GM12891 (cell line): ENCODE measurements around the gene ZBTB20.

Experiments used
- DNase-seq: peaks from one replicate; pipeline ENCODE4 v3.0.0; 2011; ENCODE audit warnings: low spot score; ENCODE audit not compliant: insufficient read length
- FAIRE-seq: peaks from 2 replicates; lab custom pipeline; 2011; peaks lifted over from hg19 to GRCh38; lab: Jason Lieb, UNC
- PAX5 ChIP-seq: IDR thresholded peaks from 2 replicates; pipeline ENCODE4 v1.6.1; 2011; ENCODE audit warnings: low read length, moderate library complexity, mild to moderate bottlenecking; ENCODE audit not compliant: insufficient read depth, severe bottlenecking
- POLR2A ChIP-seq: IDR thresholded peaks from 2 replicates; pipeline ENCODE4 v1.6.1; 2011; ENCODE audit warnings: low read depth, low read length, control low read depth
- POLR2AphosphoS5 ChIP-seq: IDR thresholded peaks from 2 replicates; pipeline ENCODE4 v1.6.1; 2011; ENCODE audit warnings: low read depth, low read length, control low read depth
- POU2F2 ChIP-seq: IDR thresholded peaks from 2 replicates; pipeline ENCODE4 v1.6.1; 2011; ENCODE audit warnings: low read depth, mild to moderate bottlenecking, control low read depth, low read length, moderate library complexity
- SPI1 ChIP-seq: IDR thresholded peaks from 2 replicates; pipeline ENCODE4 v1.6.1; 2011; ENCODE audit warnings: low read depth, low read length, control low read depth
- TAF1 ChIP-seq: IDR thresholded peaks from 2 replicates; pipeline ENCODE4 v1.6.1; 2011; ENCODE audit warnings: low read depth, low read length, control low read depth

Gene ZBTB20

GRCh38 chr3:114295946-114296345, 851.1 kb downstream of the ZBTB20 start:
- DNase-seq: no peak
- no peak for FAIRE-seq
- TF ChIP-seq PAX5: no peak
- TF ChIP-seq POLR2AphosphoS5: no peak
- no peak for TF ChIP-seq SPI1
- TF ChIP-seq POU2F2: no peak
- TF ChIP-seq TAF1: no peak
- TF ChIP-seq POLR2A: no peak

GRCh38 chr3:114294940-114295480, 852.1 kb downstream of the ZBTB20 start:
- FAIRE-seq (peak; percentile 43), DNase-seq (no peak)
- TF ChIP-seq SPI1: no peak
- TF ChIP-seq POLR2A: no peak
- TF ChIP-seq TAF1: no peak
- no peak for TF ChIP-seq POU2F2
- TF ChIP-seq PAX5: no peak
- no peak for TF ChIP-seq POLR2AphosphoS5

- no peak for DNase-seq
- FAIRE-seq: peak; percentile 81
- peak; percentile 45; the same call in 1 of the 2 replicates for TF ChIP-seq TAF1
- 0 out of 2 replicates have a peak, but pooled peaks have one; percentile 40 for TF ChIP-seq POLR2AphosphoS5
- TF ChIP-seq PAX5: no peak
- TF ChIP-seq SPI1: no peak
Observed at GRCh38 chr3:114293838-114294535, 853.1 kb downstream of the ZBTB20 start, which contains the start of gene TIGIT. TIGIT (plus strand) TSS chr3:114294028; CDS start chr3:114294062, 34 bp downstream.

- DNase-seq (peak; percentile 63), FAIRE-seq (peak; percentile 90)
Observed at GRCh38 chr3:114290911-114291901, 855.9 kb downstream of the ZBTB20 start.

GRCh38 chr3:114286266-114286665, 860.8 kb downstream of the ZBTB20 start:
- no peak for DNase-seq
- TF ChIP-seq POLR2A (no peak), PAX5 (no peak)
- FAIRE-seq: no peak

More at GRCh38 chr3:114290911-114291901, 855.9 kb downstream of the ZBTB20 start:
- no peak for TF ChIP-seq TAF1
- peak; percentile 62 for TF ChIP-seq PAX5
- TF ChIP-seq SPI1: peak; percentile 58; the same call in 1 of the 2 replicates

GRCh38 chr3:114285648-114286230, 861.3 kb downstream of the ZBTB20 start:
- no peak for DNase-seq
- FAIRE-seq: no peak
- TF ChIP-seq TAF1 (no peak), POLR2AphosphoS5 (no peak), POU2F2 (no peak), SPI1 (no peak), PAX5 (no peak), POLR2A (no peak)

GRCh38 chr3:114284644-114285043, 862.4 kb downstream of the ZBTB20 start:
- no peak for FAIRE-seq
- DNase-seq: no peak
- TF ChIP-seq PAX5: no peak
- TF ChIP-seq POU2F2: no peak
- TF ChIP-seq POLR2A: no peak
- no peak for TF ChIP-seq TAF1
- no peak for TF ChIP-seq POLR2AphosphoS5
- no peak for TF ChIP-seq SPI1
